Glutamatergic neuron (in vitro differentiated cells): Measurements from ENCODE around the gene PHETA1. TPM values are rescaled to one million over a fixed set of nuclear protein-coding genes. Genes with fewer than 3 reads are reported as not detected.

Source experiments
- DNase-seq: peaks from one replicate; pipeline ENCODE4 v3.0.0; 2022
- H3K27ac Mint-ChIP-seq: one replicate; pipeline ENCODE4 v1.8.0; 2020; ENCODE audit warnings: mild to moderate bottlenecking, mixed read lengths, inconsistent platforms; ENCODE audit not compliant: unreplicated experiment
- H3K27me3 Mint-ChIP-seq: one replicate; pipeline ENCODE4 v1.8.0; 2020; ENCODE audit warnings: mild to moderate bottlenecking, moderate library complexity, mixed read lengths, inconsistent platforms; ENCODE audit not compliant: unreplicated experiment
- H3K36me3 Mint-ChIP-seq: one replicate; pipeline ENCODE4 v1.8.0; 2020; ENCODE audit warnings: mild to moderate bottlenecking, mixed read lengths, inconsistent platforms; ENCODE audit not compliant: unreplicated experiment
- H3K4me1 Mint-ChIP-seq: one replicate; pipeline ENCODE4 v1.8.0; 2020; ENCODE audit warnings: mild to moderate bottlenecking, low read depth, mixed read lengths, inconsistent platforms; ENCODE audit not compliant: unreplicated experiment
- H3K4me3 Mint-ChIP-seq: one replicate; pipeline ENCODE4 v1.8.0; 2020; ENCODE audit warnings: mild to moderate bottlenecking, mixed read lengths, inconsistent platforms; ENCODE audit not compliant: unreplicated experiment
- H3K9me3 Mint-ChIP-seq: one replicate; pipeline ENCODE4 v1.8.0; 2020; ENCODE audit warnings: mild to moderate bottlenecking, moderate library complexity, mixed read lengths, inconsistent platforms; ENCODE audit not compliant: unreplicated experiment
- total RNA-seq: library from RNA; stranded (reverse); fragmentation: NEBNext Ultra II Directional; extraction: Animal tissue kit (Norgen Biotek cat#: 25700); gene quantifications from one replicate; pipeline ENCODE4 v1.2.1, GENCODE V29; 2021; ENCODE audit not compliant: unreplicated experiment
- TF ChIP-seq, protein P1 (sequence below): fragments of 200-600 bp; sonication (generic); IDR thresholded peaks from one replicate; pipeline ENCODE4 v1.5.0; 2021; ENCODE audit not compliant: partially characterized antibody, unreplicated experiment

The PHETA1 gene
- total RNA-seq, 1 donor from 2014 or later = 33.2 TPM

DNA sequence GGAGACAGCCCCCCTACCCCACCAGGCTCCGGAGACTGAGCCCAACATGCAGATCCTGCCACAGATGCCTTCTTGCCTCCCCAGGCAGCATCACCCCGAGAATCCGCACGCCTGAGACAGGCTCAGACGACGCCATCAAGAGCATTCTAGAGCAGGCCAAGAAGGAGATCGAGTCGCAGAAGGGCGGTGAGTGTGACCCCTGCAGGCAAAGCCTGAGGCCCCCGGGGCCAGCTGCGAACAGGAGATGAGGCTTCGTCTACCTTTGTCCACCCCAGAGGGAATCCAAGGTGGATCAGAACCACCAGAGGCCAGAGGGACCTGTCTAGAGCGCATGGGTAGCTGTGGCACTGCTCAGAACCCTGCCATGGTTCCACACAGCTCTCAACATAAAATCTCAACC is 56.9 kb downstream of the PHETA1 start:
- H3K4me3 Mint-ChIP-seq = no peak overlapping the region
- DNase-seq = no peak
- no peak overlapping the region for H3K27ac Mint-ChIP-seq
- peaks cover 2% of the 10 kb centered on the region for H3K4me1 Mint-ChIP-seq
- no peaks in the 10 kb centered on the region for H3K9me3 Mint-ChIP-seq
- TF ChIP-seq, protein P1, sequence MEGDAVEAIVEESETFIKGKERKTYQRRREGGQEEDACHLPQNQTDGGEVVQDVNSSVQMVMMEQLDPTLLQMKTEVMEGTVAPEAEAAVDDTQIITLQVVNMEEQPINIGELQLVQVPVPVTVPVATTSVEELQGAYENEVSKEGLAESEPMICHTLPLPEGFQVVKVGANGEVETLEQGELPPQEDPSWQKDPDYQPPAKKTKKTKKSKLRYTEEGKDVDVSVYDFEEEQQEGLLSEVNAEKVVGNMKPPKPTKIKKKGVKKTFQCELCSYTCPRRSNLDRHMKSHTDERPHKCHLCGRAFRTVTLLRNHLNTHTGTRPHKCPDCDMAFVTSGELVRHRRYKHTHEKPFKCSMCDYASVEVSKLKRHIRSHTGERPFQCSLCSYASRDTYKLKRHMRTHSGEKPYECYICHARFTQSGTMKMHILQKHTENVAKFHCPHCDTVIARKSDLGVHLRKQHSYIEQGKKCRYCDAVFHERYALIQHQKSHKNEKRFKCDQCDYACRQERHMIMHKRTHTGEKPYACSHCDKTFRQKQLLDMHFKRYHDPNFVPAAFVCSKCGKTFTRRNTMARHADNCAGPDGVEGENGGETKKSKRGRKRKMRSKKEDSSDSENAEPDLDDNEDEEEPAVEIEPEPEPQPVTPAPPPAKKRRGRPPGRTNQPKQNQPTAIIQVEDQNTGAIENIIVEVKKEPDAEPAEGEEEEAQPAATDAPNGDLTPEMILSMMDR = no peak
- H3K27me3 Mint-ChIP-seq = peaks cover 8% of the 10 kb centered on the region
- no peaks in the 10 kb centered on the region for H3K36me3 Mint-ChIP-seq

DNA sequence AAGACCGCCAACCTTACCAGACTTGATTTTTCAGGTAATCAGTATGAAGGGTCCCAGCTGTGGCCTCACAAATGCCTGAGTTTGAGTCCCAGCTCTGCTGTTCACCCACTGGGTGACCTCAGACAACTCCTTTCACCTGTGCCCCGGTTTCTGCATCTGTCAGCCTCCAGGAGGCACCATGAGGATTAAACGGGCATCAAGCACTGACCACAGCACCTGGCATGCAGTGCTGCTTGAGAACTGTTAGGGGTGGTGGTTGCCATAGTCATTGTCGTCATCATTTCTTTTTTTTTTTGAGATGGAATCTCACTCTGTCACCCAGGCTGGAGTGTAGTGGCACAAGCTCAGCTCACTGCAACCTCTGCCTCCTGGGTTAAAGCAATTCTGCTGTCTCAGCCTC is 57.9 kb downstream of the PHETA1 start:
- Mint-ChIP-seq H3K36me3 (no peaks in the 10 kb centered on the region), H3K9me3 (no peaks in the 10 kb centered on the region), H3K4me3 (no peak overlapping the region), H3K4me1 (peaks cover 2% of the 10 kb centered on the region), H3K27ac (no peak overlapping the region), H3K27me3 (peaks cover 8% of the 10 kb centered on the region)
- DNase-seq = no peak
- TF ChIP-seq, protein P1 = no peak

Other genes starting within 250 kb of the PHETA1 start
- gene SH2B3, start 36.8 kb upstream of the PHETA1 start, total RNA-seq = 18.1 TPM
- 80.8 TPM for gene ATXN2, start 230.2 kb upstream of the PHETA1 start, total RNA-seq